NCI-H146 treated with DMSO at 0.1 percent for 48 hours (cell line): Measurements from ENCODE around the gene DENND5B.
"Not testable (repeated sequence)": the region's sequence is repeated elsewhere in the genome, so short reads cannot be mapped to it uniquely, and the experiment has no call there.

Experiments
- DNase-seq: peaks from one replicate; lab custom pipeline; 2025; ENCODE audit not compliant: unreplicated experiment; lab: John Stamatoyannopoulos, UW

Gene DENND5B

DNA sequence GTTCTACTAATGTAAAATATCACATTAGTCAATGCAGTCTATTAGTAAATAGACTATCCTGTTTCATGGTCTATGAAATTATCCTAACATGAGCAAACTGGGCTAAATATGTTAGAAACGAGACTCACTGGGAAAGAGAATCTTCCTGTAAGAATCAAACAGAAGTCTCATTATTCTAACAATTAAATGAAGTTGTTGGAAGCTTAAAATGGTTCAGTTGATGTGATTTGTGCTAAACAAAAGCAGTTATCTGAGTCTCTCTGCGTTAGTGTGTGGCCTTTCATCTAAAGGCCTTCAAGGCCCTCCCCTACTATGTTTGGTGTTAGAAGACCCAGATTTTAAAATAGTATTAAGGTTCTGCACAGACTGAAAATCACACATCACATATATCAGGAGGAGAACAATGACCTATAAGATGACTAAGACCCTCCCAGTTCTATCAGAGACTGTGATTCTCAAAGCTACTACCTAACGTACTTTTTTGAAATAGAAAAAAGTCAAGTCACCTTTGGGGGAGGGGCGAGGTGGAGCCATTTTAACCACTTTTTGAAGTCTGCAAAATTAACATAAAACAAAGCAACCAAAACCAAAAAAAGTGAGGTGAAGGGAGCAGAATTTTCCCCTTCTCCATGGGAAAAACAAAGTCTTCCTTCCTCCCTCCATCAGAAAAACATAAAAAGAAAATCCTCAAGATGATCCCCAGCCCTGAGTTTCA, 82.3 kb downstream of the DENND5B start:
- no peak for DNase-seq

DNA sequence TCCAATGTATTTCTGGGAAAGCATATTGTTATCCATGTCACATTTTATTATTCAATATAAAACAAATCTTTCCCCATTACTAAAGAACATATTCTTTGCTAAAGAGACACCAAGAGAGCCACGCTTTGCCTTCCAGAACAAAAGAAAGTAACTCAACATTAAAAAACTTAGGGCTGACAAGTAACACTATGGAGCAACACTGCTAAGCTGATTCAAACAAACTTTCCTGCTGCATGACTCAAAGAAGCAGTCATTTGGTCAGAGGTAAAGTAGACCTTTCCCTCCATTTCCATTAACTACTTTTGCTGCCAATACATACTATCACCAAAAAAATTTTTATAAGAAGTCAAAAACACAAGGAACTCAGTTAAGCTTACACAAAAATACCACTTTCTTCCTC, 83.0 kb downstream of the DENND5B start:
- no peak for DNase-seq

DNA sequence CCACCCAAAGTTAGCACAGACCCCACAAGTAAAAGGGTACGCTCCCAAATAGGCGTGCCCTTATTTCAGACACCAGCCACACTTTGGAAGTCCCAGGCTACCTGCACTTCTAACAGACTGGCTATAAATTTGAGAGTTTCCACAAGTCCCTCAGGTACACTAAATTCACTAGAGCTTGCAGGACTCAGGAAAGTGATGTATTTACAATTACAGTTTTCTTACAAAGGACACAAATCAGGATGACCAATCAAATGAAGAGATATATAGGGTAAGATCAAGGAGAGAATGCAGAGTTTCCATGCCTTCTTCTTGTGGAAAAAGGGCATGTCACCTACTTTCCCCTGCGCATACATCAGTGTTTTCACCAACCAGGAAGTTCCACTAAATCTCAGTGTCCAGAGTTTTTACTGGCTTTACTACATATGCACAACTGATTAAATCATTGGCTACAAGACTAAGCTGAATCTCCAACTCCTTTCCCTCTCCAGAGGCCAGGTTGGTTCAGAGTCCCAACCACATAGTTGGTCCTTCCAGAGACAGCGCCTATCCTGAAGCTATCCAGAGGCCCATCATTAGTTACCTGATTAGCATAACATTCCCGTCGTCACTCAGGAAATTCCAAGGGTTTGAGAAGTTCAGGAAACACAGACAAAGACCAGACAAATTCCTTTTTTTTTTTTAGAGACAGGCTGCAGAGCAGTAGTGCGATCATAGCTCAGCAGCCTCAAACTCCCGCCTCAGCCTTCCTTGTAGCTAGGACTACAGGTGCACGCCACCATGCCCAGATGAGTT, 84.2 kb downstream of the DENND5B start:
- DNase-seq: no peak

DNA sequence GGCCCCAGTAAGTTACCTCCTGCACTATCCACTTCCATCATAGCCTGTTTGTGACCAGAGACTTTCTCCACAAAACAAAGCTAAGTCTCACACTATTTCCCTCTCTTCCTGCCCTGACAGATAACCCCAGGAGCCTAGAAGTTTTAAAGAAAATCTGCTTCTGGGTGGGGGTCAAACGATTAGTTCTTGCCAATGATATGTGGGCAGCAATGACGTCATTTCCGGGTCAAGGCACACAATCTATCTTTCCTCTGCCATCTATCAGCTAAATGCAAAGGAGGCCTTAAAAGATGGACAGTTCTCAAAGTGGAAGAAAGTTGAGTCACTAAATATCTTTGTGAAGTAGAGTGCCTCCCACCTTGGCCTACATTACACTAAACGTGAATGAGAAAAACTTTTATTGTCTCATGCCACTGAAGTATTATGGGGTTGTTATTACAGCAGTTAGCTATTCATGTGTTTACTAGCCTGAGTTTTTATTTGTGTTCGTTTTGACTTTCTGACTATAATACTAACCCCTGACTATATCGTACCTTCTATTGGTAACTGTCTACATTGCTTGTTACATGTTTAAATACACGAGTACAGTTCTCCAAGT, 86.2 kb downstream of the DENND5B start:
- no peak for DNase-seq

DNA sequence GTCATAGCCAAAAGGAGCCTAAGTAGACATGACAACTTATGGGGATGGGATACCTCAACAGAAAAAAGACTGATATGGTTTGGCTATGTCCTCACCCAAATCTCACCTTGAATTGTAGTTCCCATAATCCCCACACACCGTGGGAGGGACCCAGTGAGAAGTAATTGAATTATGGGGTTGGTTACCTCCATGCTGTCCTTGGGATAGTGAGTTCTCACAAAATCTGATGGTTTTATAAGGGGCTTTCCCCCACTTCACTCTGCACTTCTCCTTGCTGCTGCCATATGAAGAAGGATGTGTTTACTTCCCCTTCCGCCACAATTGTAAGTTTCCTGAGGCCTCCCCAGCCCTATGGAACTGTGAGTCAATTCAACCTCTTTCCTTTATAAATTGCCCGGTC, 89.9 kb downstream of the DENND5B start:
- DNase-seq: not testable (repeated sequence)

DNA sequence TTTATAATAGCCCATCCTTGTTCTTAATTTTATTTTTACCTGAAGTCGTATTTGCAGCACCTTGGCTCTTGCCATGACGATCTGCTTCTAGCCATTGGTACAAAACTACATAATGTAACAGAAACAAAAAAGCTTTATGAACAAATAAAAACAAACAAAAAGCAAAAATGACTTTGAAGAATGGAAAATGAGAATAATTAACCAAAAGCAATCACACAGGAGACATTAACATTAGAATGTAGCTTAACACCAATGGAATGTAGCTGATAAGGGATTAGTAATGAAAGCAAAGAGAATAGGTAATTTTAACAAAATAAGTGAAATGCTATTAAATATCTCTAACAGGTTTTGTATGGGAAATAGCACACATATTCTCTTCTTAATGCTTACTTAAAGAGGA, 91.4 kb downstream of the DENND5B start:
- no peak for DNase-seq

DNA sequence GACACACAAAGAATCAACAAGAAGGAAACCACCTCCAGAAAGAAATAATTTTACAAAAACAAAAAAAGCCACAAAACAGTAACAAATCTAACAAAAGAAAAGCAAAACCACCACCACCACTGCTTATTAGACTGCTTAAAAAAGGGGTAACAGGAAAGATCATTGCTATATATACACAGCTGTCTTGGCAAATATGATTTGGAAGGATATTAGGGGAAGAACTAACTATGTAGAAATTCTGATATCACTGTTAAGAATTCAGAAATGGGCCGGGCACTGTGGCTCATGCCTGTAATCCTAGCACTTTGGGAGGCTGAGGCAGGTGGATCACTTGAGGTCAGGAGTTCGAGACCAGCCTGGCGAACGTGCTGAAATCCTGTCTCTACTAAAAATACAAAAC, 92.5 kb downstream of the DENND5B start:
- DNase-seq: no peak

DNA sequence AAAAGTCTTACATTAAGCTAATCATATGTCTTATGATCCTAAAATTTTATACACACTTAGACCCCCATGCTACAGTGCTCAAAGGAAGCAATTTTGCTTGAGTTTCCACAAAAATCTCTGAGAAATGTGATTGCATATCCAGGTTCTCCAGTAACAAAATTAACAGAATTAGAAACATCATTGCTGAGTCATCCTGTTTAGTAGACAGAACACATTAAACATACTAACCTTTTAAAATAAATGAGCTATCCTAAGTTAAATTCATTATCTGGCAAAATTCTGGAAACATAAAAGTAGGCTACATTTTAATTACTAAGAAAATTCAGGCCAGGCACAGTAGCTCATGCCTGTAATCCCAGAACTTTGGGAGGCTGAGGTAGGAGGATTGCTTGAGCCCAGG, 94.7 kb downstream of the DENND5B start:
- DNase-seq: no peak

DNA sequence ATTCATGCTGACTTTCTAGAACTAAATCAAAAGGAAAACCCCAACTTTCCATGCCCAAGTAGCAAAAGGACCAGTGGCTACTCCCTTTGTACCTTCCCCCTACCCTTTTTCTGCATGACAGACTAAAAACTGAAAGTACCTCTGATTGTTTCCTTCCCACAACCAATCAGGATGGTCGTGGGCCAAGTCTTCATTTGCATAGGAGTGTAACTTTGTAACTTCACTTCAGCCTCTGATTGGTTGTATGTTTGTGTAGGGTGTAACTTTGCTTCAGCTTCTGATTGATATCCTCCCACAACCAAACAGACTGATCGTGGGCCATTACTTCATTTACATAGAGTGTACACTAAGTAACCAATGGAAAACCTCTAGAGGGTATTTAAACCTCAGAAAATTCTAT, 96.5 kb downstream of the DENND5B start:
- no peak for DNase-seq

DNA sequence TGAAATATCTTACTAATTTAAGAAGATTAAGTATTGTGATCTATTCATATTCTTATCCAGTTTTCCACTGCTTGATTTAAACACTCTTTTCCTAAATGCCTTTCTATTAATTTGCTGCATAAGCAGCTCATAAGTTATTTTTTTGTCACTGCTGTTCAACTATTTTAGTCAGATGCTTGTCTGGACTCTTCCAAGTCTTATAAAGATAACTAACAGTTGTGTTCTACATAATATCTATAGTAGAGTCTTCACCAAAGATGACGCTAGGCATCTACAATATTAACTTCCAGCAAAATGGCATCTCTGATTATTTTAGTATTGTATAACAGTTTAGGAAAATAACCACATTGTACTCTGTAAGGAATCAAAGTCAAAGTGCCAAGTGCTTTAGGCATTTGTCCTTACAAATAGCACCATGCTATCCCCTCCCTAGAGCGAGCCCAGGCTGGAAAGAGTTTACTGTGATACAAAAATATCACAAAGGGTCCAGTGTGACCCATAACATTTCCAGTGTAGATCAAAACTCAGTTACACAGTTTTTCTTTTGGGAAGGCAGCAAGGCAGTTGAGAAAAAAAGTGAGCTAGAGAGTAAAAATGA, 98.2 kb downstream of the DENND5B start:
- DNase-seq: no peak

DNA sequence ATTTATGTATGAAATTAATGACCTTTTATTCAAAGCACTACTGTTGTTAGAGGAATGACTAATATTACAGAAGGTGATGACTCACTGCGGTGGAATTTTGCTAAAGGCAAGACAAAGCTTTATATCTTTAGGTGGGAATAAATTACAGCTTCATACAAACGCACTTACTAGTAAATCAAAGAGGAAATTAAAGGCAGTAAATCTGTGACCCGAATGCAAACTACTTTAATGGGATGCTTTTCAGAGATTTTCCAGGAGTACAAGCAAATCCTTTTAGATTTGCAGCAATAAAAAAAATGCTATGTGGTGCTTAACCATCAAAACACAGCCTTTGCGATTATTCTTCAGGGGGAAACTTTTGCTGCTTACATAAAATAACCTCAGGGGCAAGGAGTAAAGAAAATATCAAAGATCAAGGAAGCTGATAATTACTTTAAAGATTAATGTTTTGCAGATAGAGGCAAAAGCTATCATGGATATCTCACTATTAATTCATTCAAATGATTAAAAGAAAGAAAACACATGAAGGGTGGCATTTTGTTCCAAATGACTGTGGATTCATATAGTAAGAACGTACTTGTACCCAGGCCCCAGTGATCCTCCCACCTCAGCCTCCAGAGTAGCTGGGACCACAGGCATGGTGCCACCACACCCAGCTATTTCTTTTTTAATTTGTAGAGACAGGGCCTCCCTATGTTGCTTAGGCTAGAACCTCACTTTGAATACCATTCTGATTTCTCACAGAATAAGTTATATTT, 98.9 kb downstream of the DENND5B start:
- no peak for DNase-seq

DNA sequence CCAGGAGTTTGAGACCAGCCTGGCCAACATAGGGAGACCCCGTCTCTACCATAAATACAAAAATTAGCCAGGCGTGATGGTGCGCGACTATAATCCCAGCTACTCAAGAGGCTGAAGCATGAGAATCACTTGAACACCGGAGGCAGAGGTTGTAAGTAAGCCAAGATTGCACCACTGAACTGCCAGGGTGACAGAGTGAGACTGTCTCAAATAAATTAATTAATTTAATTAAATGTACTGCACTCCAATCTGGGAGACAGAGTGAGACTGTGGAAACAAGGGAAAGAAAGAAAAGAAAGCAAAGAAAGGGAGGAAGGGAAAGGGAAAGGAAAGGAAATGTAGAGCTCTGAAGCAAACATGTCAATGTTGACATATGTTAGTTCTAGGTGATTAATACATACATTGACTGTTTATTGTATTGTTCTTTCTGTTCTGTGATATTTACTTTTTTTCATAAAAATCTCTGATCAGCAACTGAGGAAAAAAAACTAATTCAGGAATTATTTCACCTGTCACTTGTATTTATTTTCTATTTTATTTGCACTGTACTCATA, 99.6 kb downstream of the DENND5B start:
- DNase-seq: no peak

DNA sequence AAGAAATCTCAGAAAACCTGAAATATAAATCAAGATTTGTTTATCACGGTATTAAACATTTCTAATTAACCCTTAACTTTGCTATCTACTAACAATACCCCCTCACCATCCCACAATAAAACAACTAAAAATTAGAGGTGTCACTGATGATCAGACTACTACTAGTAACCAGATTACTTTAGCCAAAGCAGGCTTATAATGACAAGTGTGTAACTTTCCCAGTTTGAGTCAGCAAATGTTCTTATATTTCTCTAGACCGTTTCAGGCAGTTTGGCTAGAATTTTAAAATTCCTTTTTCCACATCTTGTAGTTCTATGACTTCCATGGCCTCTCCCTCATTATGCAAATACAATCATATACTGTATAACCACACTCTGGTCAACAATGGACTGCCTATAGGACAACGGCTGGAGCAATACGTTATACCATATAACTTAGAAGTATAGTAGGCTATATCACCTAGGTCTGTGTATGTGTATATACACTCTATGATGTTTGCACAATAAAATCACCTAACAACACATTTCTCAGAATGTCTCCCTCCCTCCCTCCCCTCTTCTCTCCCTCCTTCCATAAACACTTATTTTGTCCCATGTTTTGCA, 102.1 kb downstream of the DENND5B start:
- DNase-seq: no peak

DNA sequence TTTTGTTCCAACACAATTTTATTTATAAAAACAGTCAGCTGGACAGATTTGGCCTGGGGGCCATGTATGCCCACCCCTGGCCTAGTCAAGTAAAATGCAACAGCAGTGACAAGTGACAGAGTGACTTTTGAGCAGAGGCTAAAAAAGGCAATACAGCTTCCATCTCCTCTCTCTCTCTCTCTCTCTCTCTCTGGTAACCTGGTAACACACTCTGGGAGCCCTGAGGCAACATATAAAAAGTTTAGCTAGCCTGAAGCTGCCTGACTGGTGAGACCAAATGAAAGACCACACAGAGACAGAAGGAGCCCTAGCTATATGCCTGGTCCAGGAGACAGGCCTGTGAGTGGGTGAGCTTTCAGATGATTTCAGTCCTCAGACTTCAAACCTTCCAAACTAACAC, 105.4 kb downstream of the DENND5B start:
- DNase-seq: no peak

DNA sequence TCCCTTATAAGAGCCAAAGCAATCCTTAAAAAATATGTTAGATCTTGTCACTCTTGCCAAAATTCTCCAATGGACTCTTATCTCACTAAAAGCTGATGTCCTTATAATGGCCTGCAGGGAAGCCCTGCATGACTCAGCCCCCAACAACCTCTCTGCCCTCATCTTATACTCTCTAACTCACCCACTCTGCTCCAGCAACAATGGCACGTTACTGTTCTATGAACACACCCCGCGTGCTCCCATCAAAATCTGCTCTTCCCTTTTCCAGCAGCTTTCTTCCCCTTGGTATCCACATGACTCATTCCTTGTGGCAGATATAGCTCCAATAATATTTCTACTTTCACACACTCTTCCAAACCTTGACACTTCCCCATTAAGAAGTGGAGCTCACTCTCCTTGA, 108.1 kb downstream of the DENND5B start:
- DNase-seq: no peak

DNA sequence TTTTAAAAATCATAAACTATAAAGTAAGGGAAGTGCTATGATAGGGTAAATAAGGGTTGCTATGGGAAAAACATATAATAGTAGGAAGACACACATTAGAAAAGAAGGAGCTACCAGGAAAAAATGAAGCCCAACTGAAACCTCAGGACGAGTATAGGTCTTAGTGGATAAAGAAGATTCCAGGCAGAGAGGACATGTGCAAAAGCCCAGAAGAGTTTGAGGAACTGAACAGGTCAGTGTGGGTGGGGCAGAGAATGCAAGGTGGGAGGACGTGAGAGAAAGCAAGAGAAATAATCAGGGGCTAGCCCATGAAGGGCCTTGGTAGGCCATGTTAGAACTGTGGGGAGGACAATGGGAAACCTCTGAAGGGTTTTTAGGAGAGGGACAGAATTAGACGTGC, 109.5 kb downstream of the DENND5B start:
- DNase-seq: no peak

DNA sequence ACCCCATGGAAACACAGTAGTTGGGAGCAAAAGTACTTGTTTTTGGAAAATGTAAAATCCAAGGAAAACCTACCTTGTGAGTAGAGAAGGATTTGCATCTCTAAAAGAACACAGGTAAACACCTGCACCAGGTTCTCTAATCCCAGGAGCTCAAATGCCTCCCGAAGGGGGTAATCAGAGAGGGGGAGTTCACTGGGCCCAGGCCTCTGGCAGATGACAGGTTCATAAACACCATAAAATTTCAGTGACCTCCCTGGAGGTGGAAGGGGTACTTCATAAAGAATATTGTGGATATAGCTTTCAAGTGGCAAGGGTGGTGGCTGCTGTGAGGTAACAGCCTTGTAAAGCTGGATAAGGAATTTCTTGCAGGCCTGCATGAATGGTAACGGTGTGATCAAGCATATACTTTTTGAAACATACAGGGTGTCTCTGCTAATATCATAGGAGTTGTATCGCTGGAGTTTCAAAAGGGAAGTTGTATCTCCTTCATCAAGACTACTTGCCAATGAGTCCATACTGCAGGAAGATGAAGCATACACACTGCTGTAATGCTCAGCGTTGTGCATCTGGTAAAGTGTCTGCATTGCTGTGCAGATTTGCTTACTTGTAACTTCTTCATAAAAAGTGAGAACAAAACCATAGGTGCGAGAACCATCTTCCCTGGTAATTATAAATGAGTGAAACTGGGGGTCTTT, 111.3 kb downstream of the DENND5B start:
- DNase-seq: no peak

DNA sequence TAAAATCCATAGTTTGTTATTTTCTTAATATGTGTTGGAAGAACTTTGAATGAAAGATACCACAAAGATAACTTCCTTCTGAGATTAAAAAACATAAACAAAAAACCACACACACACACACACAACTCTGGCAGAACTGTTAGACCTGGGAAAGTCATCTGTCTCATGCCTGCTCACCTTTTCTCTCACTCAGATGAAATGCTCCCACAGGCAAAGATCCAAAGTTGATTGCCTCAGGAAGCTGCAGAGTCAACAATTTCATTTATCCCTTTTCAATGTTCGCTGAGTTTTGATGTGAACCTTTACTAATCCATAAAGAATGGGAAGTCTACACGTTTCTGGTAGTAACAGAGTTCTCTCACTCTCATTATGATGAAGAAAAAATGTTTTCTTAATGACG, 112.0 kb downstream of the DENND5B start:
- no peak for DNase-seq

DNA sequence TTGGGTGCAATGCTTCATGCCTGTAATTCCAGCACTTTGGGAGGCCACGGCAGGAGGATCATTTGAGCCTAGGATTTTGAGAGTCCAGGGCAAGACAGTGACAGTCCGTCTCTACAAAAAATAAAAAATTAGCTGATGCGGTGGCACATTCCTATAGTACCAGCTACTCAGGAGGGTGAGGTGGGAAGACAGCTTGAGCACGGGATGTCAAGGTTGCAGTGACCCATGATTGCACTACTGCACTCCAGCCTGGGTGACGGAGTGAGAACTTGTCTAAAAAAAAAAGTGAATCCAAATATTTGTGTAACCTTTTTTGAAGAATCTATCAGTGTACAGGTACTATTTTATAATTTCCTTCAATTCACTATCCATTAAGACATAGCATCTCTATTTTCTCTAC, 112.5 kb downstream of the DENND5B start:
- no peak for DNase-seq

DNA sequence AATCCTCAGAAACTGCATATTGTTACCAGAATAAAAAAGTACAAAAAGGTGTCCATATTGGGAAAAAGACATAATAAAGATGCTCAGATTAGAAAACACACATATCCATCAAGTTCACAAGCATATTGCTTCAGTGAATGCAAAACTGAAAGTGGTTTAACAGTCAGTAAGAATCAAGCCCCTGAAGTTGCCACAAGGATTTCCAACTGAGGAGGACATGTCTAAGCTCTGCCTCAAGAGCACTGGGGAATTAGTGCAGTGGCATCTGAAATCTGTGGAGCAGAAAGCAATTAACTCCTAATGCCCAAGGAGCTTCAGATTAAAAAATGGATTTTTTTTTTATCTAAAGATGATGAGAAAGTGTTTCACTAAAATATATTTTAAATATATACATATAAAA, 113.2 kb downstream of the DENND5B start:
- DNase-seq: no peak
